Gastroesophageal sphincter (tissue), 3 donors: ENCODE measurements around the gene TACR1.

Source experiments
- POLR2A ChIP-seq, 2 donors: fragments of 450-650 bp; IDR thresholded peaks; one replicate each; pipeline ENCODE4 v1.6.1; 2017; ENCODE audit warnings: antibody characterized with exemption in 2 of 2, mild to moderate bottlenecking in 2 of 2, moderate library complexity in 1 of 2
- POLR2AphosphoS5 ChIP-seq: sonication (generic); formaldehyde crosslinking; IDR thresholded peaks from one replicate; pipeline ENCODE4 v1.6.1; 2017; ENCODE audit warnings: antibody characterized with exemption
- TF ChIP-seq, protein P1 (sequence below), 4 experiments: fragments of 200-600 bp in 2 of 4; fragments of 450-650 bp in 2 of 4; sonication (generic) in 1 of 4; IDR thresholded peaks; one replicate each; pipeline ENCODE4 v1.5.1; 2017 to 2019; ENCODE audit warnings: antibody characterized with exemption in 4 of 4, mild to moderate bottlenecking in 2 of 4, moderate library complexity in 2 of 4

DNA sequence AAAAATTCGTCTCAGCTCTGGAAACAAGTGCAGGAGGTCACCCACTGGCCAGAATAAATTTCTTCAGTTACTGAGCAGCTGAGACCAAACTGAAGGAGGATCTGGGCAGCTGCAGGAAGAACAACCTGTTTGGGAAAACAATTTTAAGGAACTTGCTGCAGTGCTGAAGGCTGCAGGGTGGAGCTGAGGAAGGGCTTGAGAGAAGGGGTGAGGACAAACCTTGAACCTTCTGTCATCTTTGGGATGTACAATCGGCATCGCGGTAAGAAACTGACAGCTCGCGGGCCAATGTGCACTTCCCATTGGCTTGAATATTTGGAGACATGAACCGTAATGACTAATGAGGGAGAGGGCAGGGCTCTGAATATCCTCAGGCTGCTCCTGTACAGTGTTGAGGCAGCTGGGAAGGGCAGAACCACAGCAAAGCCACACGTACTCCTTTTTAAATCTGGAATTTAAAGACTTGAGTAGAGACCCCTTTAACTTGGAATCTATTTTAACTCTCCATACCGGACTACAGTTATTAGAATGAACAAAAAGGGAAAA is 90.3 kb downstream of the TACR1 start:
- TF ChIP-seq, protein P1, sequence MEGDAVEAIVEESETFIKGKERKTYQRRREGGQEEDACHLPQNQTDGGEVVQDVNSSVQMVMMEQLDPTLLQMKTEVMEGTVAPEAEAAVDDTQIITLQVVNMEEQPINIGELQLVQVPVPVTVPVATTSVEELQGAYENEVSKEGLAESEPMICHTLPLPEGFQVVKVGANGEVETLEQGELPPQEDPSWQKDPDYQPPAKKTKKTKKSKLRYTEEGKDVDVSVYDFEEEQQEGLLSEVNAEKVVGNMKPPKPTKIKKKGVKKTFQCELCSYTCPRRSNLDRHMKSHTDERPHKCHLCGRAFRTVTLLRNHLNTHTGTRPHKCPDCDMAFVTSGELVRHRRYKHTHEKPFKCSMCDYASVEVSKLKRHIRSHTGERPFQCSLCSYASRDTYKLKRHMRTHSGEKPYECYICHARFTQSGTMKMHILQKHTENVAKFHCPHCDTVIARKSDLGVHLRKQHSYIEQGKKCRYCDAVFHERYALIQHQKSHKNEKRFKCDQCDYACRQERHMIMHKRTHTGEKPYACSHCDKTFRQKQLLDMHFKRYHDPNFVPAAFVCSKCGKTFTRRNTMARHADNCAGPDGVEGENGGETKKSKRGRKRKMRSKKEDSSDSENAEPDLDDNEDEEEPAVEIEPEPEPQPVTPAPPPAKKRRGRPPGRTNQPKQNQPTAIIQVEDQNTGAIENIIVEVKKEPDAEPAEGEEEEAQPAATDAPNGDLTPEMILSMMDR (IDR thresholded peaks at IDR 0.05): no peak
- TF ChIP-seq POLR2A (IDR thresholded peaks at IDR 0.05) (no peak), POLR2AphosphoS5 (no peak)
